ENCODE measurements around the gene PTPRN2. TPM values are rescaled to one million over a fixed set of nuclear protein-coding genes. Genes with fewer than 3 reads are reported as not detected.

PTPRN2 gene
- total and polyA plus RNA-seq, 2 donors: 1.7 to 1.9 TPM

GRCh38 chr7:157635148-157635500, 952.5 kb downstream of the PTPRN2 start:
- H3K9me3 ChIP-seq (ENCODE audit: control insufficient read depth in 2 of 2, insufficient read depth in 1 of 2, low read length in 1 of 2): no peaks in the 10 kb centered on the region
- DNase-seq (ENCODE audit: low read depth in 6 of 9, low spot score in 9 of 9): no peak
- H3K36me3 ChIP-seq (ENCODE audit: control insufficient read depth in 2 of 2, insufficient read depth in 2 of 2, low read length in 1 of 2): no peaks in the 10 kb centered on the region
- no peak overlapping the region for H3K4me3 ChIP-seq (ENCODE audit: low read length in 2 of 2)
- WGBS: 92% methylated on average over 6 of the region's 6 CpGs
- no peaks in the 10 kb centered on the region for H3K4me1 ChIP-seq (ENCODE audit: control insufficient read depth in 2 of 2, insufficient read depth in 2 of 2, low read length in 2 of 2)
- H3K27ac ChIP-seq (ENCODE audit: low read depth in 1 of 2, low read length in 1 of 2): no peak overlapping the region
- H3K27me3 ChIP-seq (ENCODE audit: control insufficient read depth in 2 of 2, insufficient read depth in 1 of 2, low read length in 1 of 2): peaks cover 6 to 25% of the 10 kb centered on the region in 2 donors

GRCh38 chr7:157634401-157635147, 953.0 kb downstream of the PTPRN2 start:
- Histone ChIP-seq H3K9me3 (ENCODE audit: control insufficient read depth in 2 of 2, insufficient read depth in 1 of 2, low read length in 1 of 2) (no peaks in the 10 kb centered on the region), H3K4me3 (ENCODE audit: low read length in 2 of 2) (no peak overlapping the region), H3K27me3 (ENCODE audit: control insufficient read depth in 2 of 2, insufficient read depth in 1 of 2, low read length in 1 of 2) (peaks cover 6 to 25% of the 10 kb centered on the region in 2 donors), H3K36me3 (ENCODE audit: control insufficient read depth in 2 of 2, insufficient read depth in 2 of 2, low read length in 1 of 2) (no peaks in the 10 kb centered on the region), H3K27ac (ENCODE audit: low read depth in 1 of 2, low read length in 1 of 2) (no peak overlapping the region), H3K4me1 (ENCODE audit: control insufficient read depth in 2 of 2, insufficient read depth in 2 of 2, low read length in 2 of 2) (no peaks in the 10 kb centered on the region)
- no peak for DNase-seq (ENCODE audit: low read depth in 6 of 9, low spot score in 9 of 9)
- WGBS: 96% methylated on average over 24 of the region's 24 CpGs

GRCh38 chr7:157633465-157634185, 954.0 kb downstream of the PTPRN2 start:
- H3K4me3 ChIP-seq (ENCODE audit: low read length in 2 of 2): no peak overlapping the region
- peaks cover 0 to 5% of the 10 kb centered on the region in 2 donors for H3K4me1 ChIP-seq (ENCODE audit: control insufficient read depth in 2 of 2, insufficient read depth in 2 of 2, low read length in 2 of 2)
- H3K9me3 ChIP-seq (ENCODE audit: control insufficient read depth in 2 of 2, insufficient read depth in 1 of 2, low read length in 1 of 2): no peaks in the 10 kb centered on the region
- 91% methylated on average over 21 of the region's 21 CpGs for WGBS
- H3K36me3 ChIP-seq (ENCODE audit: control insufficient read depth in 2 of 2, insufficient read depth in 2 of 2, low read length in 1 of 2): no peaks in the 10 kb centered on the region
- no peak for DNase-seq (ENCODE audit: low read depth in 6 of 9, low spot score in 9 of 9)
- no peak overlapping the region for H3K27ac ChIP-seq (ENCODE audit: low read depth in 1 of 2, low read length in 1 of 2)
- peaks cover 9 to 30% of the 10 kb centered on the region in 2 donors for H3K27me3 ChIP-seq (ENCODE audit: control insufficient read depth in 2 of 2, insufficient read depth in 1 of 2, low read length in 1 of 2)

GRCh38 chr7:157630301-157630853, 957.2 kb downstream of the PTPRN2 start:
- Histone ChIP-seq H3K4me1 (ENCODE audit: control insufficient read depth in 2 of 2, insufficient read depth in 2 of 2, low read length in 2 of 2) (peaks cover 9 to 35% of the 10 kb centered on the region in 2 donors), H3K27ac (ENCODE audit: low read depth in 1 of 2, low read length in 1 of 2) (no peak overlapping the region), H3K27me3 (ENCODE audit: control insufficient read depth in 2 of 2, insufficient read depth in 1 of 2, low read length in 1 of 2) (peaks cover 7 to 49% of the 10 kb centered on the region in 2 donors), H3K4me3 (ENCODE audit: low read length in 2 of 2) (no peak overlapping the region), H3K9me3 (ENCODE audit: control insufficient read depth in 2 of 2, insufficient read depth in 1 of 2, low read length in 1 of 2) (no peaks in the 10 kb centered on the region), H3K36me3 (ENCODE audit: control insufficient read depth in 2 of 2, insufficient read depth in 2 of 2, low read length in 1 of 2) (no peaks in the 10 kb centered on the region)
- WGBS: 92% methylated on average over 16 of the region's 16 CpGs
- DNase-seq (ENCODE audit: low read depth in 6 of 9, low spot score in 9 of 9): no peak

- Histone ChIP-seq H3K36me3 (ENCODE audit: control insufficient read depth in 2 of 2, insufficient read depth in 2 of 2, low read length in 1 of 2) (no peaks in the 10 kb centered on the region), H3K27ac (ENCODE audit: low read depth in 1 of 2, low read length in 1 of 2) (no peak overlapping the region), H3K27me3 (ENCODE audit: control insufficient read depth in 2 of 2, insufficient read depth in 1 of 2, low read length in 1 of 2) (peaks cover 8 to 41% of the 10 kb centered on the region in 2 donors), H3K9me3 (ENCODE audit: control insufficient read depth in 2 of 2, insufficient read depth in 1 of 2, low read length in 1 of 2) (no peaks in the 10 kb centered on the region), H3K4me3 (ENCODE audit: low read length in 2 of 2) (no peak overlapping the region), H3K4me1 (ENCODE audit: control insufficient read depth in 2 of 2, insufficient read depth in 2 of 2, low read length in 2 of 2) (peaks cover 9 to 40% of the 10 kb centered on the region in 2 donors)
- DNase-seq (ENCODE audit: low read depth in 6 of 9, low spot score in 9 of 9): no peak
- WGBS: 96% methylated on average over 12 of the region's 12 CpGs
Measured at GRCh38 chr7:157628456-157628855, 959.2 kb downstream of the PTPRN2 start.

- H3K36me3 ChIP-seq (ENCODE audit: control insufficient read depth in 2 of 2, insufficient read depth in 2 of 2, low read length in 1 of 2): no peaks in the 10 kb centered on the region
- no peak overlapping the region for H3K27ac ChIP-seq (ENCODE audit: low read depth in 1 of 2, low read length in 1 of 2)
- peaks cover 8 to 43% of the 10 kb centered on the region in 2 donors for H3K27me3 ChIP-seq (ENCODE audit: control insufficient read depth in 2 of 2, insufficient read depth in 1 of 2, low read length in 1 of 2)
- H3K4me3 ChIP-seq (ENCODE audit: low read length in 2 of 2): no peak overlapping the region
- H3K9me3 ChIP-seq (ENCODE audit: control insufficient read depth in 2 of 2, insufficient read depth in 1 of 2, low read length in 1 of 2): no peaks in the 10 kb centered on the region
- H3K4me1 ChIP-seq (ENCODE audit: control insufficient read depth in 2 of 2, insufficient read depth in 2 of 2, low read length in 2 of 2): peaks cover 12 to 47% of the 10 kb centered on the region in 2 donors
- WGBS: 78% methylated on average over 8 of the region's 8 CpGs
- DNase-seq (ENCODE audit: low read depth in 6 of 9, low spot score in 9 of 9): no peak
Measured at GRCh38 chr7:157627646-157628045, 960.0 kb downstream of the PTPRN2 start.

GRCh38 chr7:157627033-157627432, 960.6 kb downstream of the PTPRN2 start:
- Histone ChIP-seq H3K27ac (ENCODE audit: low read depth in 1 of 2, low read length in 1 of 2) (peak overlapping the region in 1 of 2 donors; percentile 8), H3K9me3 (ENCODE audit: control insufficient read depth in 2 of 2, insufficient read depth in 1 of 2, low read length in 1 of 2) (no peaks in the 10 kb centered on the region), H3K27me3 (ENCODE audit: control insufficient read depth in 2 of 2, insufficient read depth in 1 of 2, low read length in 1 of 2) (peaks cover 8 to 44% of the 10 kb centered on the region in 2 donors), H3K4me3 (ENCODE audit: low read length in 2 of 2) (no peak overlapping the region), H3K36me3 (ENCODE audit: control insufficient read depth in 2 of 2, insufficient read depth in 2 of 2, low read length in 1 of 2) (no peaks in the 10 kb centered on the region), H3K4me1 (ENCODE audit: control insufficient read depth in 2 of 2, insufficient read depth in 2 of 2, low read length in 2 of 2) (peaks cover 18 to 53% of the 10 kb centered on the region in 2 donors)
- no peak for DNase-seq (ENCODE audit: low read depth in 6 of 9, low spot score in 9 of 9)
- 92% methylated on average over 8 of the region's 8 CpGs for WGBS

GRCh38 chr7:157625973-157626742, 961.5 kb downstream of the PTPRN2 start:
- H3K27me3 ChIP-seq (ENCODE audit: control insufficient read depth in 2 of 2, insufficient read depth in 1 of 2, low read length in 1 of 2): peaks cover 8 to 42% of the 10 kb centered on the region in 2 donors
- H3K36me3 ChIP-seq (ENCODE audit: control insufficient read depth in 2 of 2, insufficient read depth in 2 of 2, low read length in 1 of 2): no peaks in the 10 kb centered on the region
- 28% methylated on average over 11 of the region's 11 CpGs for WGBS
- H3K27ac ChIP-seq (ENCODE audit: low read depth in 1 of 2, low read length in 1 of 2): no peak overlapping the region
- DNase-seq (ENCODE audit: low read depth in 6 of 9, low spot score in 9 of 9): peak in 4 of 9 donors; percentile 49 to 84 (median 56)
- peaks cover 22 to 62% of the 10 kb centered on the region in 2 donors for H3K4me1 ChIP-seq (ENCODE audit: control insufficient read depth in 2 of 2, insufficient read depth in 2 of 2, low read length in 2 of 2)
- no peak overlapping the region for H3K4me3 ChIP-seq (ENCODE audit: low read length in 2 of 2)
- H3K9me3 ChIP-seq (ENCODE audit: control insufficient read depth in 2 of 2, insufficient read depth in 1 of 2, low read length in 1 of 2): no peaks in the 10 kb centered on the region

All from thymus (tissue), 11 donors.